ENCODE data around the gene VPS45.

The VPS45 gene

GRCh38 chr1:150152772-150153456, 85.3 kb downstream of the VPS45 start:
- Histone ChIP-seq H3K4me1 (ENCODE audit: control extremely low read depth in 1 of 4, control insufficient read depth in 4 of 4, insufficient read depth in 4 of 4, low read length in 3 of 4) (peaks cover 15 to 52% (median 37%) of the 10 kb centered on the region in 4 experiments), H3K27ac (ENCODE audit: insufficient read depth in 1 of 2, low read depth in 1 of 2, low read length in 2 of 2, poor library complexity in 1 of 2, severe bottlenecking in 2 of 2) (no peak overlapping the region), H3K9me3 (ENCODE audit: control extremely low read depth in 1 of 5, control insufficient read depth in 4 of 5, insufficient read depth in 2 of 5, low read depth in 1 of 5, low read length in 4 of 5) (no peaks in the 10 kb centered on the region), H3K4me3 (ENCODE audit: control insufficient read depth in 1 of 7, extremely low read depth in 1 of 7, insufficient read depth in 4 of 7, low read depth in 2 of 7, low read length in 6 of 7) (no peak overlapping the region), H3K27me3 (replicated peaks in 2 of 5; ENCODE audit: control insufficient read depth in 4 of 5, insufficient read depth in 5 of 5, low read length in 4 of 5) (no peaks in the 10 kb centered on the region), H3K36me3 (ENCODE audit: control insufficient read depth in 4 of 4, insufficient read depth in 4 of 4, low read length in 3 of 4) (peaks cover 14 to 57% (median 41%) of the 10 kb centered on the region in 4 experiments)
- 92% methylated on average over 7 of the region's 8 CpGs for WGBS (ENCODE audit: insufficient coverage)
- POLR2A ChIA-PET = interaction anchor here (0.8 kb wide), 1 partner anchor 9 kb away, joined by 3 read pairs; no protein-coding TSS in a partner anchor
- DNase-seq = no peak
- CTCF ChIA-PET = interaction anchor here (0.7 to 4.4 kb wide), 8 partner anchors 8 to 79 kb away, joined by 3 to 39 read pairs (median 6); no protein-coding TSS in a partner anchor

- ChIA-PET CTCF (interaction anchor here (2.3 kb wide), 1 partner anchor 80 kb away, joined by 8 read pairs; no protein-coding TSS in a partner anchor), POLR2A (no interaction called here)
- Histone ChIP-seq H3K9me3 (ENCODE audit: control extremely low read depth in 1 of 5, control insufficient read depth in 4 of 5, insufficient read depth in 2 of 5, low read depth in 1 of 5, low read length in 4 of 5) (no peaks in the 10 kb centered on the region), H3K36me3 (ENCODE audit: control insufficient read depth in 4 of 4, insufficient read depth in 4 of 4, low read length in 3 of 4) (peaks cover 14 to 68% (median 46%) of the 10 kb centered on the region in 4 experiments), H3K4me1 (ENCODE audit: control extremely low read depth in 1 of 4, control insufficient read depth in 4 of 4, insufficient read depth in 4 of 4, low read length in 3 of 4) (peaks cover 9 to 50% (median 38%) of the 10 kb centered on the region in 4 experiments), H3K27me3 (replicated peaks in 2 of 5; ENCODE audit: control insufficient read depth in 4 of 5, insufficient read depth in 5 of 5, low read length in 4 of 5) (no peaks in the 10 kb centered on the region), H3K27ac (ENCODE audit: insufficient read depth in 1 of 2, low read depth in 1 of 2, low read length in 2 of 2, poor library complexity in 1 of 2, severe bottlenecking in 2 of 2) (peak overlapping the region in 1 of 2 experiments; percentile 12), H3K4me3 (ENCODE audit: control insufficient read depth in 1 of 7, extremely low read depth in 1 of 7, insufficient read depth in 4 of 7, low read depth in 2 of 7, low read length in 6 of 7) (no peak overlapping the region)
- no peak for DNase-seq
- WGBS (ENCODE audit: insufficient coverage) = 100% methylated on average over 1 of the region's 4 CpGs
These were observed 86.6 kb downstream of the VPS45 start for GRCh38 chr1:150154143-150154542.

GRCh38 chr1:150155413-150156071, 88.0 kb downstream of the VPS45 start:
- DNase-seq = no peak
- POLR2A ChIA-PET = no interaction called here
- no peaks in the 10 kb centered on the region for H3K27me3 ChIP-seq (replicated peaks in 2 of 5; ENCODE audit: control insufficient read depth in 4 of 5, insufficient read depth in 5 of 5, low read length in 4 of 5)
- H3K4me1 ChIP-seq (ENCODE audit: control extremely low read depth in 1 of 4, control insufficient read depth in 4 of 4, insufficient read depth in 4 of 4, low read length in 3 of 4) = peaks cover 15 to 61% (median 49%) of the 10 kb centered on the region in 4 experiments
- H3K4me3 ChIP-seq (ENCODE audit: control insufficient read depth in 1 of 7, extremely low read depth in 1 of 7, insufficient read depth in 4 of 7, low read depth in 2 of 7, low read length in 6 of 7) = no peak overlapping the region
- H3K36me3 ChIP-seq (ENCODE audit: control insufficient read depth in 4 of 4, insufficient read depth in 4 of 4, low read length in 3 of 4) = peaks cover 14 to 73% (median 52%) of the 10 kb centered on the region in 4 experiments
- WGBS (ENCODE audit: insufficient coverage) = 100% methylated on average over 8 of the region's 13 CpGs
- no peaks in the 10 kb centered on the region for H3K9me3 ChIP-seq (ENCODE audit: control extremely low read depth in 1 of 5, control insufficient read depth in 4 of 5, insufficient read depth in 2 of 5, low read depth in 1 of 5, low read length in 4 of 5)
- H3K27ac ChIP-seq (ENCODE audit: insufficient read depth in 1 of 2, low read depth in 1 of 2, low read length in 2 of 2, poor library complexity in 1 of 2, severe bottlenecking in 2 of 2) = peak overlapping the region in 1 of 2 experiments; percentile 39
- CTCF ChIA-PET = interaction anchor here (0.8 to 22.4 kb wide), 4 partner anchors 10 to 82 kb away, joined by 3 to 239 read pairs (median 6); no protein-coding TSS in a partner anchor

GRCh38 chr1:150156868-150157603, 89.5 kb downstream of the VPS45 start:
- Histone ChIP-seq H3K27me3 (replicated peaks in 2 of 5; ENCODE audit: control insufficient read depth in 4 of 5, insufficient read depth in 5 of 5, low read length in 4 of 5) (no peaks in the 10 kb centered on the region), H3K4me1 (ENCODE audit: control extremely low read depth in 1 of 4, control insufficient read depth in 4 of 4, insufficient read depth in 4 of 4, low read length in 3 of 4) (peaks cover 27 to 64% (median 51%) of the 10 kb centered on the region in 4 experiments), H3K9me3 (ENCODE audit: control extremely low read depth in 1 of 5, control insufficient read depth in 4 of 5, insufficient read depth in 2 of 5, low read depth in 1 of 5, low read length in 4 of 5) (no peaks in the 10 kb centered on the region), H3K4me3 (ENCODE audit: control insufficient read depth in 1 of 7, extremely low read depth in 1 of 7, insufficient read depth in 4 of 7, low read depth in 2 of 7, low read length in 6 of 7) (no peak overlapping the region), H3K27ac (ENCODE audit: insufficient read depth in 1 of 2, low read depth in 1 of 2, low read length in 2 of 2, poor library complexity in 1 of 2, severe bottlenecking in 2 of 2) (peak overlapping the region in 1 of 2 experiments; percentile 12), H3K36me3 (ENCODE audit: control insufficient read depth in 4 of 4, insufficient read depth in 4 of 4, low read length in 3 of 4) (peaks cover 14 to 71% (median 51%) of the 10 kb centered on the region in 4 experiments)
- POLR2A ChIA-PET = interaction anchor here (0.6 to 6.9 kb wide), 3 partner anchors 7 to 197 kb away, joined by 3 to 49 read pairs (median 7); partner anchors contain the start of gene PLEKHO1
- DNase-seq = no peak
- CTCF ChIA-PET = interaction anchor here (1.1 to 22.4 kb wide), 5 partner anchors 18 to 107 kb away, joined by 3 to 239 read pairs (median 4); no protein-coding TSS in a partner anchor
- 97% methylated on average over 10 of the region's 16 CpGs for WGBS (ENCODE audit: insufficient coverage)

GRCh38 chr1:150159550-150159949, 92.0 kb downstream of the VPS45 start:
- ChIA-PET CTCF (interaction anchor here (0.7 to 22.4 kb wide), 5 partner anchors 8 to 180 kb away, joined by 3 to 239 read pairs (median 39); partner anchors contain the start of gene PLEKHO1), POLR2A (interaction anchor here (0.6 to 6.9 kb wide), 3 partner anchors 9 to 73 kb away, joined by 3 to 49 read pairs (median 3); partner anchors contain the start of gene PLEKHO1)
- Histone ChIP-seq H3K9me3 (ENCODE audit: control extremely low read depth in 1 of 5, control insufficient read depth in 4 of 5, insufficient read depth in 2 of 5, low read depth in 1 of 5, low read length in 4 of 5) (no peaks in the 10 kb centered on the region), H3K4me1 (ENCODE audit: control extremely low read depth in 1 of 4, control insufficient read depth in 4 of 4, insufficient read depth in 4 of 4, low read length in 3 of 4) (peaks cover 33 to 70% (median 66%) of the 10 kb centered on the region in 4 experiments), H3K4me3 (ENCODE audit: control insufficient read depth in 1 of 7, extremely low read depth in 1 of 7, insufficient read depth in 4 of 7, low read depth in 2 of 7, low read length in 6 of 7) (peak overlapping the region in 6 of 7 experiments; percentile 0 to 52 (median 27)), H3K27me3 (replicated peaks in 2 of 5; ENCODE audit: control insufficient read depth in 4 of 5, insufficient read depth in 5 of 5, low read length in 4 of 5) (no peaks in the 10 kb centered on the region), H3K27ac (ENCODE audit: insufficient read depth in 1 of 2, low read depth in 1 of 2, low read length in 2 of 2, poor library complexity in 1 of 2, severe bottlenecking in 2 of 2) (peak overlapping the region; percentile 61 to 83), H3K36me3 (ENCODE audit: control insufficient read depth in 4 of 4, insufficient read depth in 4 of 4, low read length in 3 of 4) (peaks cover 7 to 52% (median 34%) of the 10 kb centered on the region in 4 experiments)
- peak in 2 of 3 donors; percentile 57 to 65 for DNase-seq
- WGBS (ENCODE audit: insufficient coverage) = 13% methylated on average over 5 of the region's 8 CpGs

- POLR2A ChIA-PET = interaction anchor here (0.6 to 6.9 kb wide), 4 partner anchors 8 to 92 kb away, joined by 3 to 49 read pairs (median 4); partner anchors contain the start of gene PLEKHO1
- WGBS (ENCODE audit: insufficient coverage) = 0% methylated on average over 2 of the region's 7 CpGs
- Histone ChIP-seq H3K9me3 (ENCODE audit: control extremely low read depth in 1 of 5, control insufficient read depth in 4 of 5, insufficient read depth in 2 of 5, low read depth in 1 of 5, low read length in 4 of 5) (no peaks in the 10 kb centered on the region), H3K27ac (ENCODE audit: insufficient read depth in 1 of 2, low read depth in 1 of 2, low read length in 2 of 2, poor library complexity in 1 of 2, severe bottlenecking in 2 of 2) (peak overlapping the region; percentile 25 to 75), H3K4me1 (ENCODE audit: control extremely low read depth in 1 of 4, control insufficient read depth in 4 of 4, insufficient read depth in 4 of 4, low read length in 3 of 4) (peaks cover 43 to 86% (median 81%) of the 10 kb centered on the region in 4 experiments), H3K4me3 (ENCODE audit: control insufficient read depth in 1 of 7, extremely low read depth in 1 of 7, insufficient read depth in 4 of 7, low read depth in 2 of 7, low read length in 6 of 7) (peak overlapping the region in 5 of 7 experiments; percentile 35 to 60 (median 56)), H3K36me3 (ENCODE audit: control insufficient read depth in 4 of 4, insufficient read depth in 4 of 4, low read length in 3 of 4) (peaks cover 5 to 37% (median 25%) of the 10 kb centered on the region in 4 experiments), H3K27me3 (replicated peaks in 2 of 5; ENCODE audit: control insufficient read depth in 4 of 5, insufficient read depth in 5 of 5, low read length in 4 of 5) (no peaks in the 10 kb centered on the region)
- CTCF ChIA-PET = interaction anchor here (0.9 to 22.4 kb wide), 8 partner anchors 10 to 97 kb away, joined by 3 to 239 read pairs (median 13); partner anchors contain the start of gene PLEKHO1
- DNase-seq = peak in 1 of 3 donors; percentile 8
These were observed 93.5 kb downstream of the VPS45 start for GRCh38 chr1:150160964-150161621.
